Activated naive CD4-positive, alpha-beta T cell treated with anti-CD3 and anti-CD28 coated beads, Interleukin-2, amount 10 ng/mL, durations not matched to agents 7 days and 5 days (primary cell): Measurements from ENCODE around the gene PCSK6.

Experiments used
- CTCF ChIA-PET: fragments of 350-600 bp; sonication (Branson Sonifier 250); formaldehyde crosslinking; loops from one replicate; lab custom pipeline; 2021; ENCODE audit warnings: antibody characterized with exemption; lab: Charles Lee
- DNase-seq: peaks from one replicate; pipeline ENCODE4 v3.0.0-alpha.2; 2020
- H3K27ac Mint-ChIP-seq: one replicate; pipeline ENCODE4 v1.8.0; 2021; ENCODE audit warnings: mild to moderate bottlenecking, moderate library complexity, mixed read lengths
- H3K27me3 Mint-ChIP-seq: one replicate; pipeline ENCODE4 v1.8.0; 2021; ENCODE audit warnings: mild to moderate bottlenecking, mixed read lengths
- H3K36me3 Mint-ChIP-seq: one replicate; pipeline ENCODE4 v1.8.0; 2021; ENCODE audit warnings: mixed read lengths
- H3K4me1 Mint-ChIP-seq: one replicate; pipeline ENCODE4 v1.8.0; 2021; ENCODE audit warnings: mixed read lengths
- H3K4me3 Mint-ChIP-seq: one replicate; pipeline ENCODE4 v1.8.0; 2021; ENCODE audit warnings: mild to moderate bottlenecking, moderate library complexity, mixed read lengths
- H3K9me3 Mint-ChIP-seq: one replicate; pipeline ENCODE4 v1.8.0; 2021; ENCODE audit warnings: mixed read lengths

The PCSK6 gene

GRCh38 chr15:101490922-101491733 is 1.6 kb upstream of the PCSK6 start:
- Mint-ChIP-seq H3K4me3 (peak overlapping the region; percentile 15), H3K27ac (no peak overlapping the region), H3K4me1 (peaks cover 13% of the 10 kb centered on the region), H3K36me3 (no peaks in the 10 kb centered on the region), H3K27me3 (peaks cover 79% of the 10 kb centered on the region), H3K9me3 (no peaks in the 10 kb centered on the region)
- CTCF ChIA-PET = interaction anchor here (0.6 to 0.8 kb wide), 3 partner anchors 10 to 190 kb away, joined by 3 read pairs; no protein-coding TSS in a partner anchor
- no peak for DNase-seq

DNA sequence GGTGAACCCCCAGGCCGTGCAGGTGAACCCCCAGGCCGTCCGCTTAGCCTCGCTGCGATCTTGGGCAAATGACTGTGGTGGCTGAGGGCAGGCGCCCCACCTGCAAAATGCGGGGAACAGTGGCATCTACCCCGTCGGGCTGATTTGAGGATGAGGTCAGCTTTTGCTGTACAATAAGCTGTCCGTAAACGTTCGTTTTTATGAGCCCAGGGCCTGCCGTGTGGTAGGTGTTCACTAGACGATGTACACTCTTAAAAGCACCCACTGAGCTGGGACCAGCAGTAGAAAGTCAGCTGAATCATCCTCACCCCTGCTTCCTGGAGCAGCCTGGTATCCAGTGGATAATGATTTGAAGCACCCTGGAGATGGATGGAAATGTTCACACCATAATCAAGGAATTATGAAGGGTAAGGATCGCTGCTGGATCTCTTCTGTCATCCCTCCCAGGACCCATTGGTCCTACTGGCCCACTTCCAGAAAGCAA is 943 bp upstream of the PCSK6 start:
- no peak for DNase-seq
- CTCF ChIA-PET = interaction anchor here (0.6 kb wide), 1 partner anchor 12 kb away, joined by 3 read pairs; no protein-coding TSS in a partner anchor
- Mint-ChIP-seq H3K4me3 (peak overlapping the region; percentile 41), H3K27me3 (peaks cover 75% of the 10 kb centered on the region), H3K36me3 (no peaks in the 10 kb centered on the region), H3K27ac (no peak overlapping the region), H3K9me3 (no peaks in the 10 kb centered on the region), H3K4me1 (peaks cover 9% of the 10 kb centered on the region)

GRCh38 chr15:101489237-101489598 is 289 bp downstream of the PCSK6 start:
- CTCF ChIA-PET = no interaction called here
- Mint-ChIP-seq H3K9me3 (no peaks in the 10 kb centered on the region), H3K27ac (no peak overlapping the region), H3K4me1 (peaks cover 4% of the 10 kb centered on the region), H3K4me3 (no peak overlapping the region), H3K27me3 (peaks cover 65% of the 10 kb centered on the region), H3K36me3 (no peaks in the 10 kb centered on the region)
- peak; percentile 40 for DNase-seq

GRCh38 chr15:101488300-101489164 is 975 bp downstream of the PCSK6 start:
- peak overlapping the region; percentile 31 for H3K4me3 Mint-ChIP-seq
- CTCF ChIA-PET = no interaction called here

GRCh38 chr15:101486696-101487459 is 2.6 kb downstream of the PCSK6 start:
- Mint-ChIP-seq H3K36me3 (no peaks in the 10 kb centered on the region), H3K27me3 (peaks cover 60% of the 10 kb centered on the region), H3K4me3 (no peak overlapping the region), H3K9me3 (no peaks in the 10 kb centered on the region), H3K27ac (no peak overlapping the region), H3K4me1 (peaks cover 4% of the 10 kb centered on the region)
- no peak for DNase-seq
- CTCF ChIA-PET = interaction anchor here (0.9 to 1.2 kb wide), 2 partner anchors 15 to 17 kb away, joined by 4 read pairs; no protein-coding TSS in a partner anchor

More at GRCh38 chr15:101488300-101489164, 975 bp downstream of the PCSK6 start:
- Mint-ChIP-seq H3K27me3 (peaks cover 61% of the 10 kb centered on the region), H3K4me1 (peaks cover 4% of the 10 kb centered on the region), H3K36me3 (no peaks in the 10 kb centered on the region), H3K27ac (no peak overlapping the region), H3K9me3 (no peaks in the 10 kb centered on the region)
- no peak for DNase-seq

GRCh38 chr15:101483462-101483861 is 6.0 kb downstream of the PCSK6 start:
- Mint-ChIP-seq H3K36me3 (no peaks in the 10 kb centered on the region), H3K27me3 (peaks cover 48% of the 10 kb centered on the region), H3K4me3 (no peak overlapping the region), H3K4me1 (peaks cover 2% of the 10 kb centered on the region), H3K9me3 (no peaks in the 10 kb centered on the region), H3K27ac (no peak overlapping the region)
- CTCF ChIA-PET = interaction anchor here (0.6 to 1.4 kb wide), 2 partner anchors 110 to 158 kb away, joined by 3 to 4 read pairs; no protein-coding TSS in a partner anchor
- DNase-seq = no peak

- Mint-ChIP-seq H3K36me3 (no peaks in the 10 kb centered on the region), H3K9me3 (no peaks in the 10 kb centered on the region), H3K4me1 (no peaks in the 10 kb centered on the region), H3K27me3 (peaks cover 45% of the 10 kb centered on the region), H3K27ac (no peak overlapping the region), H3K4me3 (no peak overlapping the region)
- no peak for DNase-seq
- CTCF ChIA-PET = interaction anchor here (0.6 to 1.4 kb wide), 3 partner anchors 18 to 159 kb away, joined by 3 to 4 read pairs (median 3); no protein-coding TSS in a partner anchor
Observed at GRCh38 chr15:101482526-101483371, 6.8 kb downstream of the PCSK6 start.

- Mint-ChIP-seq H3K36me3 (no peaks in the 10 kb centered on the region), H3K27ac (no peak overlapping the region), H3K27me3 (peaks cover 41% of the 10 kb centered on the region), H3K4me1 (no peaks in the 10 kb centered on the region), H3K4me3 (no peak overlapping the region), H3K9me3 (no peaks in the 10 kb centered on the region)
- DNase-seq = no peak
- CTCF ChIA-PET = interaction anchor here (0.9 kb wide), 1 partner anchor 19 kb away, joined by 3 read pairs; no protein-coding TSS in a partner anchor
Observed at GRCh38 chr15:101481917-101482525, 7.5 kb downstream of the PCSK6 start.

DNA sequence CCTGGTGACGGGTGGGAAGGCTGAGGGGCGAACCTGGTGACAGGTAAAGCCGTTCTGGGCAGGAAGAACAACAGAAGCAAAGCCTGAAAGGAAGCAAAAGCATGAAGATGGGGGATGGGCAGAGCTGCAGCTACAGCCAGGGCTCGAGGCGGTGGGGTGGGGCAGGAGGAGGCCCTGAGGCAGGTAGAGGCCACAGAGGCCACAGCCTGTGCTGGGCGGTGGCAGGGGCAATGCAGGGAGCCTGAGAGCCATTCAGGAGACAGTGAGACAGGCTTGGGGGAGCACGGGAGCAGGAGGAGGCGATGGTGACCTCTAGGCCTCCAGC is 8.2 kb downstream of the PCSK6 start:
- Mint-ChIP-seq H3K4me1 (no peaks in the 10 kb centered on the region), H3K27me3 (peaks cover 34% of the 10 kb centered on the region), H3K9me3 (no peaks in the 10 kb centered on the region), H3K27ac (no peak overlapping the region), H3K36me3 (no peaks in the 10 kb centered on the region), H3K4me3 (no peak overlapping the region)
- CTCF ChIA-PET = no interaction called here
- DNase-seq = no peak

DNA sequence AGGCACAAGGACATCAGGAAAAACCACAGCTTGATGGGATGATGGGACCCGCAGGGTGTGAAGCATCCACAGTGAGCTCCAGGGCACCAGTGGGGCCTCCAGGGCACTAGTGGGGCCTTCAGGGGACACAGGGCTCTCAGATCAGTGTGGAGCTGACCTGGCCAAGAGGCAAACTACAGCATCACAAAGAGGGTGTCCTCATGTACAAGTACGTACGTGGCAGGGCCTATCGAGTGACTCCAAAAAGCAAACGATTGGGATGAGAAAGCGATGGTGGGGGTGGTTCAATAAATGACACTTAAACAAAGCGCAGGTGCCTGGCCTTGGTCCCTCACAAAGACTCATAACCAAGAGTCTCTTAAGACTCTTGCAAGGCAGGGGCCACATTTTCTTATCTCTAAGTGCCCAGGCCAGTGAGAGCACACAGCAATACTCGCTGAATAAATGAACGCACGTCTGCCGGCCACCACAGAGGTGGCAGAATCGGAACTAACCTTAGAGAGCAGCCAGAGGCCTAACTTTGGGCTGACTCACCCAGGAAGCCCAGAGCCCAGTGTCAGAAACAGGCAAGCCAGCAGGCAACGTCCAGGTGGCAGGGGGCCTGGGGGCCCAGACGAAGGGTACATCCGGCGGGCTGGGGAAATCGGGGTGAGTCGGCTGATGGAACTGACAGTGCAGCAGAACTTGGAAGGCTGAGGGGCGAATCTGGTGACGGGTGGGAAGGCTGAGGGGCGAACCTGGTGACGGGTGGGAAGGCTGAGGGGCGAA is 8.7 kb downstream of the PCSK6 start:
- CTCF ChIA-PET = no interaction called here
- Mint-ChIP-seq H3K4me1 (no peaks in the 10 kb centered on the region), H3K36me3 (no peaks in the 10 kb centered on the region), H3K9me3 (no peaks in the 10 kb centered on the region), H3K27ac (no peak overlapping the region), H3K27me3 (peaks cover 29% of the 10 kb centered on the region), H3K4me3 (no peak overlapping the region)
- no peak for DNase-seq

DNA sequence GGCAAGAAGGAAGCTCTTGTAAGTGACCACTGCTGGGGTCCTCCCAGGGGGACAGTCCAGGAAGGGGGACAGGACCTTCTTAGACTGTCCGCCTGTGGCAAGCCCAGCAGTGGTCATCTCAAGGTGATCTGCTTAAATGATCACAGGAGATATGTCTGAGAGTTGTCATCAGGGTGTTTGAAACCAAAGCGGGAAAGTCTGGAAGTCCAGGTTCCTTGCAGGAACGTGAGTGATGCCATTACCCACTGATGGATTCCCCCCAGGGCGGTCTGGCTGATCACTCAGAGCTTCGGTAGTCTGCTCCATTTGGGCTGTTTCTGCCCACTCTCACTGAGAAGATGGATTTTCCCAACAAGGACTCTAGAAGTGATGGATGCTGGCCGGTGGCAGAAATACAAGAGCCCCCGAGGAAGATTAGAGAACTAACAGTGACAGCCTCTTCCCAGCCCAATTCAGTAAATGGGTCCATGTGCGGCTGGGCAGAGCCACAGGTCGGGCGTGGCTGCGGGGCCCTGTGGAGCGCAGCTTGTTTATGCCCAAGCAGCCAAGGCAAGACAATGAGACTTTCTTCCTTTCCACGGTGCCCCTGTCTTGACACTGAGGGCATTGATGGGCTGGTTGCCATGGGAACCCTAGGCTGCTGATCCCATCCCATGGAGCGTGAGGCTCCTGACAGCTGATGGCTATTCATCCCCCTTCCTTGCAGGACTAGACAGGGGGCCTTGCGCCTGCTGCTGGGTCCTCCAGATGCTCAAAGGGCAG is 9.5 kb downstream of the PCSK6 start:
- Mint-ChIP-seq H3K36me3 (no peaks in the 10 kb centered on the region), H3K27me3 (peaks cover 29% of the 10 kb centered on the region), H3K27ac (no peak overlapping the region), H3K4me3 (no peak overlapping the region), H3K9me3 (no peaks in the 10 kb centered on the region), H3K4me1 (no peaks in the 10 kb centered on the region)
- CTCF ChIA-PET = no interaction called here
- DNase-seq = no peak
